Epidermal melanocyte (primary cell): ENCODE results near the gene DRG2.

Source experiments
- DNase-seq: peaks from one replicate; pipeline ENCODE4 v3.0.0; 2011; ENCODE audit warnings: low spot score; ENCODE audit not compliant: insufficient read length

DRG2 gene, protein sequence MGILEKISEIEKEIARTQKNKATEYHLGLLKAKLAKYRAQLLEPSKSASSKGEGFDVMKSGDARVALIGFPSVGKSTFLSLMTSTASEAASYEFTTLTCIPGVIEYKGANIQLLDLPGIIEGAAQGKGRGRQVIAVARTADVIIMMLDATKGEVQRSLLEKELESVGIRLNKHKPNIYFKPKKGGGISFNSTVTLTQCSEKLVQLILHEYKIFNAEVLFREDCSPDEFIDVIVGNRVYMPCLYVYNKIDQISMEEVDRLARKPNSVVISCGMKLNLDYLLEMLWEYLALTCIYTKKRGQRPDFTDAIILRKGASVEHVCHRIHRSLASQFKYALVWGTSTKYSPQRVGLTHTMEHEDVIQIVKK

DNA sequence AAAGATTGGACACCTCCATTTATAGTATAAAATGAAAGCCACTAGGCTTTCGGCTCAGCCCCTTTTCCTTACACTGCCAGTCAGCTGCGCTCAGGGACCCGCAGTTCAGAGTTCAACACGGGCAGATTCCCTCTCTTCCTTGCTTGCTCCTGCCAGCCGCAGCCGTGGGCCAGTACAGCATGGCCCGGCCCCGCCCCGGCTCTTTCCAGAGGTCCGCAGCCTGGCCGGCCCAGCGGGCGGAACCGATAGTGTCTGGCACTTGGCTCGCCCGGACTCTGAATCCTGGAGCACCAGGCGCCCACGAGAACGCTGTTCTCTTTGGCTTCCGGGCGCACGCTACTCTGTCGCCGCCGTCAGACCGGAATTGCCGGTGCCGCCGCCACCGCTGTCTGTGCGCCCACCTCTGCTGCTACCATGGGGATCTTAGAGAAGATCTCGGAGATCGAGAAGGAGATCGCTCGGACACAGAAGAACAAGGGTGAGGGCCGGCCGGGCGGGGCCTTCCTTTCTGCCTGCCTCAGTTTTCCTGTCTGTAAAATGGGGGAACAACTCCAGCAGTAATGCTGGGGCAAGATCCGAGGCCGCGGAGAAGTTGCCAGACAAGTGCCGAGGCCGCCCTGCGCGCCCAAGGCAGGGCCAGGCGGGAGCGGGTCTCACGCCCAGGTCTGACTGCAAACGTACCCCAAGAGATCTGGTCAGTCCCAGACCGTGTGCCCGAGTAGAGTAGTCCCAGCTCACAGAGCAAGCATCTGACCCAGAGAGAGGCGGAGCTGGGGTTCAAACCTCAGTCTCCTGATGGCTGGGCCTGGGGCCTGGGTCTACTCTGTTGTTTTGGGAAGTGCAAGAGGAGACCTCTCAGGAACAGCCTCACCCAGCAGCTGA, at the start of gene DRG2:
Gene DRG2, plus strand, starts transcription at position 339 of the 882 bp plus-strand sequence. Its CDS starts 76 bp downstream, at position 415.
- peak; percentile 90 for DNase-seq

- DNase-seq: no peak
These were observed 49.4 kb upstream of the DRG2 start for GRCh38 chr17:18038149-18038850.

DNA sequence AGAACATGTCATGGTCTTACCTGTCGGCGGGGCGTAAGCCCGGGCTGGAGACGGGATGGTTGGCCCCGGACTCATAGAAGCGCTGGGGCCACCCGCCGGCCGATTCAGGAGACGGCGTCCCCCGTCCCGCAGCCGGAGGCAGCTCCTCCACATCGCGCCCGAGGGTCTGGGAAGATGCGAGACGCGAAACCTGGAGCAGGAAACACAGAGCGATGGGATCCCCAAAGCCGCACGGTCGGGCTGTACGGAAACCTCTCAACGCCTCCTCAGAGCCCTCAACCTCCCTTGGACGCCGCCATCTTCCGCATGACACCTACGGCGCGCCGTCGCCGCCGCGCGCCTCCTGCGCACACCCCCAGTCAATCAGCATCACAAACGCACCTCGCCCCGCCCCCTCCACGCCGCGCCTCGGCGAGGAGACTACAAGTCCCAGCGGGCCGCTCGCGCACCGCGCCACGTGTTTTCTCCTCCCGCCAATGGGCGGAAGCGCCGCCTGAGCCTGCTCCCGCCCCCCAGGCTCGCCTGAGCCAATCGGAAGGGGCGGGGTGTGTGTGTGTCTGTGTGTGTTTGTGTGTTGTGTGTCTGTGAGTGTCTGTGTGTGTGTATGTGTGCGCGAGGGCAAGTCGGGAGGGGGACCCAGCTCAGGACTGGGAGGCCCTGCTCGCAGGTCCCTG, 48.8 kb upstream of the DRG2 start, which contains the start of the genes ATPAF2 and GID4:
Gene ATPAF2, minus strand, starts transcription at position 308 of the 674 bp plus-strand sequence. Its CDS starts 155 bp downstream, at position 153.
Gene GID4, plus strand, starts transcription at position 548 of the 674 bp plus-strand sequence. Its CDS starts 57 bp downstream, at position 605.
- peak; percentile 92 for DNase-seq

DNA sequence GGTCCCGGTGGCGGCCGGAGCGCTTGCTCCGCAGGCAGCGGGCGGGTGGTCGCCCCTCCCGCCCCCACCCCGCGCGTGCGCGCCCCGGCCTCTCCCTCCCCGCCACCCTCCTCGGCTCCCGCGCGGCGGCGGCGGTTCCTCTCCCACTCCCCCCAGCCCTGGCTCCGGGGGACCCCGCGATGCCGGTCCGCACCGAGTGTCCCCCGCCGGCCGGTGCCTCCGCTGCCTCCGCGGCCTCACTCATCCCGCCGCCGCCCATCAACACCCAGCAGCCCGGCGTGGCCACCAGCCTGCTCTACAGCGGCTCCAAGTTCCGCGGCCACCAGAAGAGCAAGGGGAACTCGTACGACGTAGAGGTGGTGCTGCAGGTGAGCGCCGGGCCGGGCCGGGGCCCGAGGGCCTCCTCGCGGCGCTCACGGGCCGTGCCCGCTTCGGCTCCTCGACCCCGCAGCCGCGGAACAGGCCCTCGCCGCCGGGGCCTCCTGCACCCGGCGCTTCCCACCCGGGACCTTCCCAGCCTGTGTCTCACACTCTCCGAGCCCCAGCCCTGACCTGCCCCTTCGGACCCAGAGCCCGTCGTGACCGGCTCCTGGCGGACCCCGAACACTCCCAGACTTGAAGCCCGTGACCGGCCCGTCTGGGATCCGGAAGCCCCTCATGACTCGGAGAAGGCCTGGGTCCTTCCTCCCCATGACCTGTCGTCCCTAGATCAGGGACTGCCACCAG, 48.0 kb upstream of the DRG2 start:
- no peak for DNase-seq

GRCh38 chr17:18040261-18040858, 47.4 kb upstream of the DRG2 start:
- DNase-seq: no peak

GRCh38 chr17:18041776-18042175, 46.0 kb upstream of the DRG2 start:
- DNase-seq: no peak

GRCh38 chr17:18042983-18043382, 44.8 kb upstream of the DRG2 start:
- DNase-seq: no peak

GRCh38 chr17:18043491-18043890, 44.3 kb upstream of the DRG2 start:
- DNase-seq: no peak

DNA sequence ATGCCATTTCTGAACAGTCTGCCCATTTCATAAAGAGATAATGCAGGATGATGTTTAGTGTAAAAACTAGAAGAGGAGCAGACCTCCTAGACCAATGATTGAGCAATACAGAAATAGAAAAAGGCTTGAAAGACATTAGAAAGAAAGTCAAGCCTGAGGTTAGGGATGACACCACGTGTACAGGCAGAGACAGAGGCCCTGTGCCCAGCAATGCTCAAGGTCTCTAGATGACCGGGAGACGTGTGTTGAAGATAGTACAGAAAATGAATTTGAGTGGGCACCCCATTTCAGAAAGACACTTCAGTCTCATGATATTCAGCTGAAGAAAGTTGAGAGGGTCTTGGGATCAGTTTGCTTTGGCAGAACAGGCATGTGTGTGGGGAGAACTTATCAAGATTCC, 43.1 kb upstream of the DRG2 start:
- DNase-seq: no peak

DNA sequence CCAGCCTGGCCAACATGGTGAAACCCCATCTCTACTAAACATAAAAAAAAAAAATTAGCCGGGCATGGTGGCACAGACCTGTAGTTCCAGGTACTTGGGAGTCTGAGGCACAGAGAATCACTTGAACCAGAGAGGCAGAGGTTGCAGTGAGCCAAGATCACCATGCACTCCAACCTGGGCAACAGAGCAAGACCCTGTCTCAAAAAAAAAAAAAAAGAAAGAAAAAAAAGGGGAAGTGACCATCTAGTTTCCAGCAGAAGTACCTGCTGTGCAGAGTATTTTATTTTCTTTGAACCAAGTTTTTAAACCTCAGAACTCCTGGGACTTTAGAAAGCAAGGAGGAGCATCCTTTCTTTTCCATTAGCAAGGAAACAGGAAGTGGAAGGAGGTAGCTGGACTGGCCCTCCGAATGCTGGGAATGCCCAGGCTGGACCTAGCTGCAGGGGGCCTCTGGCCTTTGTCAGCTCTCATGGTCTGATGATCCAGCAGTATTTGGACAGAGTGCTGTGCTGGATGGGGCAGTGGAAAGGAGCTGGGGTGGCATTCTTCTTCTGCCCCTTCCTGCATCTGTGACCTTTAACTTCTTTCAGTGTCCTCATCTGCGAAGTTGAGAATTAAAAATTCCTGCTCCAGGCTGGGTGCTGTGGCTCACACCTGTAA, 41.9 kb upstream of the DRG2 start:
- no peak for DNase-seq

DNA sequence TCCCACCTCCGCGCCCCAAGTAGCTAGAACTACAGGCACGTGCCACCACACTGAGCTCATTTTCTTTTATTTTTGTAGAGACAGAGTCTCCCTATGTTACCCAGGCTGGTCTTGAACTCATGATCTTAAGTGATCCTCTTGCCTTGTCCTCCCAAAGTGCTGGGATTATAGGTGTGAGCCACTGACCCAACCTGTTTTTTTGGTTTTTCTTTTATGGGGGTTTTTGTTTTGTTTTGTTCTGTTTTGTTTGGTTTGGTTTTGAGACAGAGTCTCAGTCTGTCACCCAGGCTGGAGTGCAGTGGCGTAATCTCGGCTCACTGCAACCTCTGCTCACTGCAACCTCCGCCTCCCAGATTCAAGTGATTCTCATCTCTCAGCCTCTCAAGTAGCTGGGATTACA, 32.2 kb upstream of the DRG2 start:
- no peak for DNase-seq

DNA sequence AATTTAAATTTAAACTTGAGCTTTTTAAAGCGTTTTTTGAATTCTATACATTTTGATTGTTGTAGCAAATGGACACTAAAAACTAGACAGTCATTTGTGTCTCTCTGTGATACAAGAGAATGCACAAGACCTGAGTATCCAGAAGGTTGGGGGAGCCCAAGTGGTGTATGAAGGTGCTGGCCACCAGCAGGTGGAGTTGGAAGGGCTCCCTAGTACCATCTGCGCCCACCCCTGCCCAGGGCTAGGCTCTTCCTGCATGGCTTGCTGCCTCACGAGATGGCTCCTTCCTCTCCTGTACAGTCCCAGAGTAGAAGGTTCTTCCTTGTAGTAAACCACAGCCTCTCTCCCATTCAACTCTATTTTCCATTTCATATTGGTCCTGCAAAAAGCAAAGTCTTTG, 31.5 kb upstream of the DRG2 start:
- DNase-seq: no peak

DNA sequence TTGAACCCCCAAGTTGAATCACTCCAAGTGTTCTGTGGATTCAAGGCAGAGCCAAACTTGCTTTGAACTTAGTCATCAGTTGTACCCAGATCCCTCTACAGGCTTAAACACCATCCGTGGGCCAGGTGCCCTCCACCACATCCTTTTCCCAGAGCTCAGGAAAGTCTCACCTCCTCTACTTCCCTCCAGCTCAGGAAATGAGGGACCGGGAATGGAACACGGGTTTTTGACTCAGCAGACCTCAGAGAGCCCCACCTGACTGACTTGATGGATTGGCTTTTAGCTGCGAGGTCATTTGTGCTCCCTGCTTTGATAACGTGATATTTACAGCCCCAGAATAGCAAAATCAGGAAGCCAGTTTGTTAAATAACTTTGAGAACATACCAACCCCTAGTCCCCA, 28.5 kb upstream of the DRG2 start:
- DNase-seq: no peak

GRCh38 chr17:18064053-18064452, 23.7 kb upstream of the DRG2 start:
- DNase-seq: no peak

DNA sequence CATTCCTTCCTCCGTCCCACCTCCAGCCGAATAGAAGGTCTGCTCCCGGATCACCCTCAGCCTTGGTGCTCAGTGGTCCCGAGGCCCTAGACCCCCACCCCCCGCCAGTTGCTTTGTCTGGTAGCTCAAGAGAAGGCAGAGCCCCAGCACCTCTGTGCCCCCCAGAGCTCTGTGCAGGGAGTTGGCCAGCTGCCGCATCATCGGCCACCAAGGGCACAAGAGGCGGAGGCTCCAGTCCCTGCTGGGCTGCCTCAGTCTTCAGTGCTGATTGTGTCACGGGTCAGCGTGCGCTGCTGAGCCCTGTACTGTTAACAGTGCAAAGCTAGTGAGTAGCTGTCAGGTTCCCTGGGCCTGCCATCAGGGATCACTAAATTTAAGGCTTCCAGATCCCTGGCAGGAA, 22.2 kb upstream of the DRG2 start:
- no peak for DNase-seq

DNA sequence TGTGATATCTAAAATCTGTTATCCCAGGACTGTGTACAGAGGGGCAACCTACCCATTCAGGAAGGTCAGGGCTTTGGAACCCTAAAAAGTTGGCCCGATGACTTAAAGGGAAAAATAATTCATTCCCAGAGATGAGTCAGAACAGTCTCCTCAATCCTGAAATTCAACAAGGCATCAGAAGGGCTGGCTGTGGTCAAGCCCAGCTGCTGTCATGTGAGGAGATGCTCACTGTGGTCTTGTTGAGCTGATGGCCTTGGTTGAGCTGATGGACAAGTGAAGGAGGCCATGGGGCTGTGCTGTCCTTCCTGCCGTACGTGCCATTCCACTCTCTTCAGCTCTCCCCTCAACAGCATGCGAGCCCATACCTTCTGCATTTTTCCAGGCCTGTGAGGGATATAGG, 20.9 kb upstream of the DRG2 start:
- no peak for DNase-seq

DNA sequence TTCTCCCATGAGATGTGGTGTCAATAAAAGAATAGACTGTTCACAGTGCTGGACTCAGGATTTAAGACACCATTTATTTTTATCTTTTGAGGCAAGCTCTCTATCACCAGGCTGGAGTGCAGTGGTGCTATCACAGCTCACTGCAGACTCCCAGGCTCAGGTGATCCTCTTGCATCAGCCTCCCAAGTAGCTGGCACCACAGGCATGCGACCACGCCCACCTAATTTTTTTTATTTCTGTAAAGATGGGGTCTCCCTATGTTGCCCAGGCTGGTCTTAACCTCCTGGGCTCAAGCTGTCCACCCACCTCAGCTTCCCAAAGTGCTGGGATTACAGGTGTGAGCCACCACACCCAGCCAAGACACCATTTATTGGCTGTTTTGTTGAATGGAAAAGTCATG, 18.6 kb upstream of the DRG2 start:
- DNase-seq: no peak

GRCh38 chr17:18070861-18071340, 16.8 kb upstream of the DRG2 start:
- DNase-seq: no peak

GRCh38 chr17:18071751-18072150, 16.0 kb upstream of the DRG2 start:
- DNase-seq: no peak
